Neuronal stem cell (in vitro differentiated cells): ENCODE data around the gene PARVA.
A peak's percentile ranks its signal among the peaks of the same experiment; 100 is the strongest.

Source experiments
- DNase-seq: peaks from one replicate; pipeline ENCODE4 v3.0.0-alpha.2; 2013; ENCODE audit warnings: low spot score
- H2AFZ ChIP-seq: one replicate; pipeline ENCODE4 v1.6.1; 2013; ENCODE audit warnings: mild to moderate bottlenecking, low read length, inconsistent platforms
- H2AK5ac ChIP-seq: 2 replicates; pipeline ENCODE4 v1.6.1; 2013; ENCODE audit warnings: low read depth, mild to moderate bottlenecking, inconsistent platforms, low read length, moderate library complexity, mixed read lengths
- H2BK120ac ChIP-seq: 2 replicates; pipeline ENCODE4 v1.6.1; 2013; ENCODE audit warnings: low read depth, mild to moderate bottlenecking, inconsistent platforms, low read length, moderate library complexity, mixed read lengths
- H2BK12ac ChIP-seq: one replicate; pipeline ENCODE4 v1.6.1; 2013; ENCODE audit warnings: low read length, inconsistent platforms
- H2BK15ac ChIP-seq: 2 replicates; pipeline ENCODE4 v1.6.1; 2013; ENCODE audit warnings: mild to moderate bottlenecking, low read length, inconsistent platforms, mixed read lengths
- H2BK5ac ChIP-seq: one replicate; pipeline ENCODE4 v1.6.1; 2013; ENCODE audit warnings: inconsistent platforms, mild to moderate bottlenecking, low read length, moderate library complexity
- H3K14ac ChIP-seq: one replicate; pipeline ENCODE4 v1.6.1; 2013; ENCODE audit warnings: low read length, inconsistent platforms
- H3K18ac ChIP-seq: 2 replicates; pipeline ENCODE4 v1.6.1; 2013; ENCODE audit warnings: low read length, inconsistent platforms
- H3K23ac ChIP-seq: 2 replicates; pipeline ENCODE4 v1.6.1; 2013; ENCODE audit warnings: low read depth, mild to moderate bottlenecking, mixed read lengths, low read length, inconsistent platforms; ENCODE audit not compliant: poor library complexity
- H3K27ac ChIP-seq: replicated peaks from 3 replicates; pipeline ENCODE4 v1.5.1; 2013; ENCODE audit warnings: low read length, inconsistent platforms
- H3K27me3 ChIP-seq, 3 experiments: 2 replicates each; pipeline ENCODE4 v1.6.1; 2013; ENCODE audit warnings: low read length in 3 of 3, mild to moderate bottlenecking in 2 of 3, inconsistent platforms in 1 of 3, low read depth in 1 of 3, mixed read lengths in 1 of 3, moderate library complexity in 1 of 3; ENCODE audit not compliant: control insufficient read depth in 3 of 3, insufficient read depth in 3 of 3
- H3K36me3 ChIP-seq, 2 donors: replicated peaks in 1 of 2; 2 replicates each; pipeline ENCODE4 v1.6.1; 2013; ENCODE audit warnings: low read length in 2 of 2; ENCODE audit not compliant: control insufficient read depth in 2 of 2, insufficient read depth in 2 of 2
- H3K4ac ChIP-seq: 2 replicates; pipeline ENCODE4 v1.6.1; 2013; ENCODE audit warnings: inconsistent platforms, mild to moderate bottlenecking, low read length, moderate library complexity
- H3K4me1 ChIP-seq, 2 donors: 1 replicate in 1 of 2; 2 replicates in 1 of 2; pipeline ENCODE4 v1.6.1; 2013; ENCODE audit warnings: low read length in 2 of 2, low read depth in 1 of 2; ENCODE audit not compliant: control insufficient read depth in 2 of 2, insufficient read depth in 1 of 2
- H3K4me2 ChIP-seq: one replicate; pipeline ENCODE4 v1.6.1; 2013; ENCODE audit warnings: mild to moderate bottlenecking, low read length, inconsistent platforms; ENCODE audit not compliant: insufficient read depth, poor library complexity, severe bottlenecking
- H3K4me3 ChIP-seq, 2 donors: 2 replicates each; pipeline ENCODE4 v1.5.1; 2013; ENCODE audit warnings: low read length in 2 of 2, mild to moderate bottlenecking in 2 of 2, inconsistent platforms in 1 of 2, moderate library complexity in 1 of 2
- H3K79me1 ChIP-seq: one replicate; pipeline ENCODE4 v1.6.1; 2013; ENCODE audit warnings: low read depth, mild to moderate bottlenecking, inconsistent platforms, low read length, moderate library complexity
- H3K9ac ChIP-seq: one replicate; pipeline ENCODE4 v1.6.1; 2013; ENCODE audit warnings: mild to moderate bottlenecking, low read depth, low read length, inconsistent platforms; ENCODE audit not compliant: poor library complexity
- H3K9me3 ChIP-seq, 2 donors: replicated peaks in 1 of 2; 2 replicates each; pipeline versions ENCODE3 to v1.6.1; 2013; ENCODE audit warnings: low read length in 2 of 2, mild to moderate bottlenecking in 2 of 2, inconsistent platforms in 1 of 2, low read depth in 1 of 2, mixed read lengths in 1 of 2, moderate library complexity in 1 of 2; ENCODE audit not compliant: control insufficient read depth in 2 of 2, insufficient read depth in 1 of 2
- H4K8ac ChIP-seq: one replicate; pipeline ENCODE4 v1.6.1; 2013; ENCODE audit warnings: low read depth, mild to moderate bottlenecking, inconsistent platforms, low read length, moderate library complexity
- H4K91ac ChIP-seq: one replicate; pipeline ENCODE4 v1.6.1; 2013; ENCODE audit warnings: low read length, low read depth, mild to moderate bottlenecking, inconsistent platforms; ENCODE audit not compliant: poor library complexity
- WGBS, 2 donors: extraction: QIAGEN DNeasy Blood & Tissue Kit; methylation state at CpG; one replicate each; pipeline ENCODE4 v1.1.7; 2013; ENCODE audit warnings: missing lambda C conversion rate in 2 of 2, mixed read lengths in 1 of 2; ENCODE audit not compliant: insufficient read length in 2 of 2, insufficient replicate concordance in 1 of 2; ENCODE audit errors: extremely low coverage in 2 of 2; 5-methylcytosine and 5-hydroxymethylcytosine counted together

PARVA gene

DNA sequence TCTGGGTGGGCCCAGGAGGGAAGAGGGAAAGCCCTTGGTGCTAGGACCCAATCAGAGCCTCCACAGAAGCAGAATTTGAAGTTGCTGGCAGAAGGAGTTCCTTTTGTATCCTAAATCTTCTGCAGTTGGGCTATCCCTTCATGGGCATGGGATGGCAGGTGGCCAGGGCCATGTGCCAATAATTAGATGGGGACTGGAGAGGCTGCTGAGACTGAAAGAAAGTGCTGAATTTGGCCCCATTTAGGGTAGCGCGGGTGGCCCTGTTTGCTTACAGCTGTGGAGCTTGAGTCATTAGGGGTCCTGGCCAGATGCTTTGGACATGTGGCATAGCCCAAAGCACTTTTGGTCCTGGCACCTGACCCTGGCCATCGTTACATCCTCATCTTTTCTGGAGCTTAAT lies 27.1 kb downstream of the PARVA start:
- no CpG with 5 or more reads among the region's 3 CpGs for WGBS, 2 donors
- Histone ChIP-seq H3K4me2 (no peak overlapping the region), H2BK15ac (no peak overlapping the region), H3K27me3 (no peaks in the 10 kb centered on the region), H2BK5ac (no peak overlapping the region), H3K9ac (no peak overlapping the region), H3K4me3 (no peak overlapping the region), H3K27ac (no peak overlapping the region), H4K91ac (no peak overlapping the region), H3K9me3 (no peaks in the 10 kb centered on the region), H3K18ac (no peak overlapping the region), H3K23ac (no peak overlapping the region), H2BK120ac (no peak overlapping the region), H3K36me3 (no peaks in the 10 kb centered on the region), H3K4me1 (no peaks in the 10 kb centered on the region), H2AK5ac (no peak overlapping the region), H3K4ac (no peak overlapping the region), H4K8ac (no peak overlapping the region), H3K14ac (no peak overlapping the region), H3K79me1 (no peaks in the 10 kb centered on the region), H2AFZ (no peak overlapping the region), H2BK12ac (no peak overlapping the region)
- no peak for DNase-seq

DNA sequence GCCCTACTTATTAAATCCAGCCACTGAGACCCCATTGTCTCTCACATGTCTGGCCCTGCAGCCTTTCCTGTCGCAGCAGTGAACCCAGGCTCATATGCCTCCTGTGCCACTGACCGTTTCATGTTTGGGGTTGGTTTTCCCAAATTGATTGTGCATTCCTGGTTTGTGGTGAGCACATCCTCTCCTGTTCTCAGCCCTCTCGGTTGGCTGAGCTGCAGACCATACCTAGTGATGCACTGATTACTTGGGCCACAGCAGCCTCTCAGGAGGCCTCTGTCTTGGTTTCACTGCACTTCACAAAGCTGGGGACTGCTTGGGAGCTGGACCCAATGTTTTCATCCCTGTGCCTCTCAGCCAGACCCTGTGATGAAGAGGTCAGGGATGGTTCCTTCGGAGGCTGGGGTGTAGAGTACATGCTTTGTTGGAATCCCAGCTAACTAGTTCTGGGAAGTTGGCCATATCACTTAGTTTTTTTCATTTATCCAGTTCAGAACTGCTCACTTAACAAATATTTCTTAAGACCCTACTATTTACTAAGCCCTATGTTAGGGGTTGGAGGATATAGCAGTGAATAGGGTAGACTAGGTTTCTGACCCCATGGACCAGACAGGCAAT lies 30.9 kb downstream of the PARVA start:
- Histone ChIP-seq H3K27ac (no peak overlapping the region), H3K4me3 (no peak overlapping the region), H2AK5ac (no peak overlapping the region), H4K91ac (no peak overlapping the region), H3K23ac (no peak overlapping the region), H3K4me1 (peaks cover 0 to 4% of the 10 kb centered on the region in 2 donors), H3K18ac (peak overlapping the region; percentile 2), H3K4me2 (no peak overlapping the region), H2AFZ (no peak overlapping the region), H3K9me3 (no peaks in the 10 kb centered on the region), H2BK15ac (no peak overlapping the region), H3K4ac (no peak overlapping the region), H2BK120ac (no peak overlapping the region), H2BK12ac (no peak overlapping the region), H2BK5ac (no peak overlapping the region), H3K27me3 (no peaks in the 10 kb centered on the region), H3K79me1 (no peaks in the 10 kb centered on the region), H3K14ac (no peak overlapping the region), H4K8ac (no peak overlapping the region), H3K36me3 (no peaks in the 10 kb centered on the region), H3K9ac (no peak overlapping the region)
- no CpG with 5 or more reads among the region's 4 CpGs for WGBS, 2 donors
- DNase-seq = no peak

DNA sequence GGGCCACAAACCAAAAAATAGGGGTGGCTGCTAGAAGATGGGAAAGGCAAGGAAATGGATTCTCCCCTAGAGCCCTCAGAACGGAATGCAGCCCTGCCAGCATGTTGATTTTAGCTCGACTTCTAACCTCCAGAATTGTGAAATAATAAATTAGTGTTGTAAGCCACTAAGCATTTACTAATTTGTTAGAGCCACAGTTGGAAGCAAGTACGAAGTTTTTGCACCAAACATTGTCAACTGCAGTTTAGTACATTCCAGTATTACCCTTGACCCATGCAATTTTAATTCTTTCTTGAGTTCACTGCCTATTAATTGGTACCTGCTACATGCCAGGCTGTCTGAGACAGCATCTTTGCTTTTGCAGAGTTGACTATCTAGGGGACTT lies 32.2 kb downstream of the PARVA start:
- DNase-seq = no peak
- Histone ChIP-seq H2BK15ac (no peak overlapping the region), H3K4me1 (peaks cover 0 to 4% of the 10 kb centered on the region in 2 donors), H3K36me3 (no peaks in the 10 kb centered on the region), H2BK12ac (no peak overlapping the region), H4K91ac (no peak overlapping the region), H3K4ac (no peak overlapping the region), H2BK5ac (no peak overlapping the region), H2AFZ (no peak overlapping the region), H3K9me3 (no peaks in the 10 kb centered on the region), H3K14ac (no peak overlapping the region), H3K4me2 (no peak overlapping the region), H3K18ac (no peak overlapping the region), H2AK5ac (no peak overlapping the region), H3K27ac (no peak overlapping the region), H3K23ac (no peak overlapping the region), H3K9ac (no peak overlapping the region), H3K4me3 (no peak overlapping the region), H3K79me1 (no peaks in the 10 kb centered on the region), H4K8ac (no peak overlapping the region), H2BK120ac (no peak overlapping the region), H3K27me3 (no peaks in the 10 kb centered on the region)
- WGBS, 2 donors = no CpG with 5 or more reads among the region's 3 CpGs

DNA sequence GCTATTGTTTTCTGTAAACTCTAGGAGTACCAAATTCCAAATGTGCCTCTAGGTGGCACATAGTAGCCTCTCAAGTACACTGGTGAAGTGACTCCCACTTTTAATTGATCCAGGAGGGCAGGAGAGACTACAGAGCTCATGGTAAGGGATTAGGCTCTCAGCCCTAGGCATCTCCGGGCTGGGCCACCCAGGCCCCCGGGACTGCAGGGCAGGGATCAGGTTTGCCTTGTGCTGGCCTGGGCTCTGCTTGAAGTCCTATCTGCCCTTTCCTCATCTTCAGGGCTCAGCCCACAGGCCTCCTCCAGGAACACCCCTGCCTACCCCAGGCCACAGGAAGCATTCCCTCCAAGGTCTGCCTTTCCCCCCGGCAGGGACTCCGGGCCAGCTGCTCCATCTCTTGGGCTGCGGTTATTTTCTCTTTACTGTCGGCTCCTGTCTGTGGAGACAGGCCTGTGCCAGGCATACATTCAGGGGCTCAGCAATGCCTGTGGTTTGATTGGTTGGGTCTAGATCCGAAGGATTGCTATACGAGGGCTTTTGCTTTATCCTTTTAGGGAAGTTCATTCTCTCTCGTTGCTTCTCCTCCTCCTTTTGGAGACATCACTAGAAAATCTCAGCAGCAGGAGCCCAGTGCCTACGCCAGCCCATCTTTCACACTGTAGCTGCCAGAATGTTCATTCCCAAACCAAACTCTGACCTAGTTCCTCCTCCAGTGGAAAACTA lies 32.8 kb downstream of the PARVA start:
- Histone ChIP-seq H3K9ac (no peak overlapping the region), H2BK15ac (no peak overlapping the region), H2AFZ (peak overlapping the region; percentile 20), H2AK5ac (no peak overlapping the region), H3K18ac (peak overlapping the region; percentile 23), H3K4me2 (no peak overlapping the region), H3K9me3 (no peaks in the 10 kb centered on the region), H3K4ac (no peak overlapping the region), H3K36me3 (no peaks in the 10 kb centered on the region), H3K4me1 (peaks cover 0 to 4% of the 10 kb centered on the region in 2 donors), H2BK12ac (peak overlapping the region; percentile 14), H2BK5ac (no peak overlapping the region), H4K8ac (no peak overlapping the region), H4K91ac (no peak overlapping the region), H3K27ac (no peak overlapping the region), H3K27me3 (no peaks in the 10 kb centered on the region), H3K23ac (no peak overlapping the region), H3K14ac (no peak overlapping the region), H3K4me3 (no peak overlapping the region), H3K79me1 (no peaks in the 10 kb centered on the region), H2BK120ac (no peak overlapping the region)
- DNase-seq = no peak
- WGBS, 2 donors = no CpG with 5 or more reads among the region's 10 CpGs
